Measurements from ENCODE around the gene MAST4. TPM values are rescaled to one million over a fixed set of nuclear protein-coding genes. Genes with fewer than 3 reads are reported as not detected.

MAST4 gene
- total and polyA plus RNA-seq, 2 of the 8 experiments (the other 6 are each of a cell fraction or from before 2014, with no cell fraction given) = 1.5 to 2.6 TPM

GRCh38 chr5:66546541-66546940 is 49.7 kb upstream of the MAST4 start:
- no peak overlapping the region for H4K8ac ChIP-seq (ENCODE audit: extremely low read depth, insufficient read depth, low read length)
- no peak overlapping the region for H3K18ac ChIP-seq (ENCODE audit: extremely low read depth, low read length)
- H2BK20ac ChIP-seq (ENCODE audit: low read length) = no peak overlapping the region
- H3K56ac ChIP-seq (replicated peaks; ENCODE audit: insufficient read length, low read depth, low read length) = no peak overlapping the region
- no peaks in the 10 kb centered on the region for H3K4me1 ChIP-seq (replicated peaks in 1 of 4; ENCODE audit: control insufficient read depth in 3 of 4, insufficient read depth in 4 of 4, low read length in 3 of 4)
- H3K79me2 ChIP-seq (ENCODE audit: control insufficient read depth in 1 of 2, insufficient read depth in 2 of 2, low read length in 2 of 2) = no peaks in the 10 kb centered on the region
- no peak overlapping the region for H4K5ac ChIP-seq (ENCODE audit: insufficient read length, low read depth, low read length)
- no peak overlapping the region for H3K4ac ChIP-seq (replicated peaks; ENCODE audit: insufficient read length, low read depth, low read length)
- no peak for FAIRE-seq
- no peak overlapping the region for H3K14ac ChIP-seq (ENCODE audit: insufficient read length)
- CTCF ChIA-PET (ENCODE audit: partially characterized antibody) = no interaction called here
- POLR2A ChIA-PET (ENCODE audit: partially characterized antibody) = no interaction called here
- H2BK5ac ChIP-seq (ENCODE audit: low read depth, low read length) = no peak overlapping the region
- no peak overlapping the region for H3K27ac ChIP-seq (ENCODE audit: low read depth, low read length)
- TF ChIP-seq FOSL1 (IDR thresholded peaks at IDR 0.05; ENCODE audit: insufficient read depth, low read depth, low read length) (no peak), NANOG (IDR thresholded peaks at IDR 0.05; ENCODE audit: insufficient read depth, low read depth, low read length, poor library complexity, severe bottlenecking) (no peak), CREB1 (IDR thresholded peaks at IDR 0.05) (no peak), KDM4A (IDR thresholded peaks at IDR 0.05; ENCODE audit: low read depth, low read length, severe bottlenecking) (no peak), GTF2F1 (IDR thresholded peaks at IDR 0.05; ENCODE audit: borderline replicate concordance, low read depth, low read length) (no peak), CTBP2 (IDR thresholded peaks at IDR 0.05; ENCODE audit: borderline replicate concordance, insufficient read depth, insufficient read length, low read length) (no peak), BACH1 (IDR thresholded peaks at IDR 0.05; ENCODE audit: low read length) (no peak), SIX5 (IDR thresholded peaks at IDR 0.05; ENCODE audit: low read depth, low read length) (no peak), RFX5 (IDR thresholded peaks at IDR 0.05; ENCODE audit: borderline replicate concordance, low read depth, low read length) (no peak), SIN3A (conservative IDR thresholded peaks at IDR 0.05 in 1 of 2, IDR thresholded peaks at IDR 0.05 in 1 of 2; ENCODE audit: low read depth in 1 of 2, low read length in 2 of 2) (no peak), HDAC6 (IDR thresholded peaks at IDR 0.05; ENCODE audit: low read depth, low read length) (no peak), BRCA1 (IDR thresholded peaks at IDR 0.05; ENCODE audit: low read depth, low read length) (no peak), TAF1 (IDR thresholded peaks at IDR 0.05; ENCODE audit: low read depth, low read length) (no peak), SP1 (IDR thresholded peaks at IDR 0.05; ENCODE audit: low read depth, low read length) (no peak), NRF1 (IDR thresholded peaks at IDR 0.05; ENCODE audit: low read depth, low read length) (no peak), PHF8 (conservative IDR thresholded peaks at IDR 0.05; ENCODE audit: low read depth, low read length) (no peak), RBBP5 (IDR thresholded peaks at IDR 0.05; ENCODE audit: borderline replicate concordance, low read depth, low read length) (no peak)
- no peaks in the 10 kb centered on the region for H3K36me3 ChIP-seq (ENCODE audit: control insufficient read depth in 2 of 4, insufficient read depth in 4 of 4, low read length in 3 of 4)
- H3K79me1 ChIP-seq (ENCODE audit: low read depth, low read length) = no peaks in the 10 kb centered on the region
- no peak overlapping the region for H2BK12ac ChIP-seq (ENCODE audit: low read depth, low read length)
- H3K23me2 ChIP-seq (ENCODE audit: low read depth, low read length) = no peaks in the 10 kb centered on the region
- peaks cover 3 to 6% of the 10 kb centered on the region in 2 experiments; a peak in 2 of 4 replicates for H3K9me3 ChIP-seq (ENCODE audit: insufficient read depth in 2 of 2, low read depth in 1 of 2, low read length in 1 of 2)
- H2BK120ac ChIP-seq (replicated peaks; ENCODE audit: low read depth, low read length) = no peak overlapping the region
- no peak overlapping the region for H2AK5ac ChIP-seq (ENCODE audit: low read depth, low read length)
- no peak overlapping the region for H2AFZ ChIP-seq (ENCODE audit: low read length)
- no peak overlapping the region for H3K23ac ChIP-seq (ENCODE audit: insufficient read length)
- no peak for DNase-seq (ENCODE audit: low read depth in 1 of 2, low spot score in 2 of 2)
- no peak overlapping the region for H4K91ac ChIP-seq (replicated peaks; ENCODE audit: insufficient read length, low read length)
- no peak overlapping the region for H3K4me3 ChIP-seq (ENCODE audit: extremely low read depth in 1 of 4, insufficient read depth in 2 of 4, low read depth in 3 of 4, low read length in 4 of 4)
- no peaks in the 10 kb centered on the region for H3K27me3 ChIP-seq (replicated peaks in 1 of 4; ENCODE audit: control insufficient read depth in 3 of 4, extremely low read depth in 1 of 4, insufficient read depth in 3 of 4, low read length in 3 of 4)
- no peaks in the 10 kb centered on the region for H4K20me1 ChIP-seq (replicated peaks in 1 of 2; ENCODE audit: control insufficient read depth in 1 of 2, insufficient read depth in 2 of 2, low read length in 2 of 2)
- no peak overlapping the region for H3K4me2 ChIP-seq (ENCODE audit: insufficient read depth in 1 of 2, low read depth in 2 of 2, low read length in 2 of 2)
- H2BK15ac ChIP-seq (ENCODE audit: low read length) = no peak overlapping the region
- no peak overlapping the region for H3K9ac ChIP-seq (replicated peaks in 1 of 4; ENCODE audit: extremely low read depth in 1 of 4, low read depth in 3 of 4, low read length in 3 of 4)

Measured in H1 (cell line).